HepG2 (cell line): ENCODE data around the gene SCUBE1.

ENCODE experiments used
- CBFB ChIP-seq: sonication (generic); formaldehyde crosslinking; IDR thresholded peaks from 2 replicates; pipeline ENCODE4 v1.4.0; 2020; ENCODE audit warnings: missing genetic modification reagents
- CHD2 ChIP-seq: IDR thresholded peaks from 2 replicates; pipeline ENCODE4 v1.6.1; 2011; ENCODE audit warnings: low read depth, low read length, improper control_type of control experiment
- ETV6 ChIP-seq: sonication (generic); formaldehyde crosslinking; conservative IDR thresholded peaks from 2 replicates; pipeline ENCODE4 v1.4.0; 2020; ENCODE audit warnings: missing genetic modification reagents
- HDAC2 ChIP-seq: sonication (generic); formaldehyde crosslinking; IDR thresholded peaks from 2 replicates; pipeline ENCODE4 v1.4.0; 2020; ENCODE audit warnings: missing genetic modification reagents
- MTF2 ChIP-seq: sonication (generic); formaldehyde crosslinking; IDR thresholded peaks from 2 replicates; pipeline ENCODE4 v1.5.0; 2020; ENCODE audit warnings: missing genetic modification reagents, borderline replicate concordance
- POLR2A ChIP-seq, 2 experiments: IDR thresholded peaks; 2 replicates each; pipeline ENCODE4 v1.6.1; 2011; ENCODE audit warnings: low read depth in 2 of 2, low read length in 2 of 2, mild to moderate bottlenecking in 1 of 2, moderate library complexity in 1 of 2; ENCODE audit not compliant: insufficient read depth in 1 of 2
- POLR2AphosphoS5 ChIP-seq: IDR thresholded peaks from 2 replicates; pipeline ENCODE4 v1.6.1; 2012; ENCODE audit warnings: low read depth, low read length
- RFX5 ChIP-seq: IDR thresholded peaks from 2 replicates; pipeline ENCODE4 v1.6.1; 2011; ENCODE audit warnings: low read depth, low read length, improper control_type of control experiment
- SATB2 ChIP-seq: sonication (generic); formaldehyde crosslinking; IDR thresholded peaks from 2 replicates; pipeline ENCODE4 v1.5.0; 2020; ENCODE audit warnings: missing genetic modification reagents
- ZNF12 ChIP-seq: sonication (generic); formaldehyde crosslinking; IDR thresholded peaks from 2 replicates; pipeline ENCODE4 v1.5.0; 2020; ENCODE audit warnings: missing genetic modification reagents
- ZNF629 ChIP-seq: sonication (generic); formaldehyde crosslinking; conservative IDR thresholded peaks from 2 replicates; pipeline ENCODE4 v1.5.0; 2020; ENCODE audit warnings: missing genetic modification reagents
- ZNF776 ChIP-seq: sonication (generic); formaldehyde crosslinking; IDR thresholded peaks from 2 replicates; pipeline ENCODE4 v1.4.0; 2020; ENCODE audit warnings: mild to moderate bottlenecking, missing genetic modification reagents
- TF ChIP-seq, protein P1 (sequence below): sonication (generic); formaldehyde crosslinking; IDR thresholded peaks from 2 replicates; pipeline ENCODE4 v1.5.0; 2020; ENCODE audit warnings: mild to moderate bottlenecking, missing genetic modification reagents, moderate library complexity
- TF ChIP-seq, protein P2 (sequence below), 2 experiments: sonication (generic) in 1 of 2; formaldehyde crosslinking in 1 of 2; IDR thresholded peaks; 2 replicates each; pipeline versions ENCODE4 v1.4.0 to v1.6.1; 2018 to 2020; ENCODE audit warnings: missing genetic modification reagents in 2 of 2, borderline replicate concordance in 1 of 2, low read depth in 1 of 2, mild to moderate bottlenecking in 1 of 2, missing biosample characterization in 1 of 2

DNA sequence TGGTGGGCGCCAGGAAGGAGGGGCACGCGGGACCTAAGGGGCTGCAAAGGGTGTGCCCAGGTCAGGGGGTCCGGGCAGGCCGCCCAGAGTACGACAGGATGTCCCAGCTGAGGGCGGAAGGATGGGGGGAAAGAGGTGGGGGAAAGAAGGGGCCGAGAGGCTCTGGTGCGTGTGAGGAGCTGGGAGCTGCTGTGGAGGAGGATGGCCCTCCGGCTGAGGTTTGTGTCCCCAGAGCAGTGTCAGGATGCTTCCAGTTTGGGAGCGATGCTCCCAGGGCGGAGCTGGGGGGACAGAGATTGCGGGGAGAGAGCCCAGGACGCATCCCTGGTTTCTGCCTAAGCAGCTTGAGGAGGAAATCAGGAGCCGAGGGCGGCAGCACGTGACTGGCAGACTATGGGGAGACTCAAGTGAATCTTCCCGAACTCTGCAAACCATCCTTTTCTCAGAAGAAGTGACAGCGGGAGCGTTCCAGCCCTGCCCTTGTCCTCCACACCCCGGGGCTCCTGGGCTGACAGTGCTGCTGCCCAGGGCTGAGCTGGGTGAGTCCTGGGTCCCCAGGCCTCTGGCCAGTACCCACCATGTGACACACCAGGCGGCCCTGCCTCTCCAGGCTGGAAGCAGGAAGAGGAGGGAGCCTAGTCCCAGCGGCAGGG, 136.5 kb downstream of the SCUBE1 start:
- TF ChIP-seq, protein P1, sequence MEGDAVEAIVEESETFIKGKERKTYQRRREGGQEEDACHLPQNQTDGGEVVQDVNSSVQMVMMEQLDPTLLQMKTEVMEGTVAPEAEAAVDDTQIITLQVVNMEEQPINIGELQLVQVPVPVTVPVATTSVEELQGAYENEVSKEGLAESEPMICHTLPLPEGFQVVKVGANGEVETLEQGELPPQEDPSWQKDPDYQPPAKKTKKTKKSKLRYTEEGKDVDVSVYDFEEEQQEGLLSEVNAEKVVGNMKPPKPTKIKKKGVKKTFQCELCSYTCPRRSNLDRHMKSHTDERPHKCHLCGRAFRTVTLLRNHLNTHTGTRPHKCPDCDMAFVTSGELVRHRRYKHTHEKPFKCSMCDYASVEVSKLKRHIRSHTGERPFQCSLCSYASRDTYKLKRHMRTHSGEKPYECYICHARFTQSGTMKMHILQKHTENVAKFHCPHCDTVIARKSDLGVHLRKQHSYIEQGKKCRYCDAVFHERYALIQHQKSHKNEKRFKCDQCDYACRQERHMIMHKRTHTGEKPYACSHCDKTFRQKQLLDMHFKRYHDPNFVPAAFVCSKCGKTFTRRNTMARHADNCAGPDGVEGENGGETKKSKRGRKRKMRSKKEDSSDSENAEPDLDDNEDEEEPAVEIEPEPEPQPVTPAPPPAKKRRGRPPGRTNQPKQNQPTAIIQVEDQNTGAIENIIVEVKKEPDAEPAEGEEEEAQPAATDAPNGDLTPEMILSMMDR (CRISPR knock-in tag) = no peak
- TF ChIP-seq POLR2A (IDR thresholded peaks at IDR 0.05; ENCODE audit: insufficient read depth in 1 of 2, low read depth in 2 of 2, low read length in 2 of 2) (no peak), CHD2 (no peak), ETV6 (CRISPR knock-in tag) (no peak), ZNF12 (CRISPR knock-in tag) (no peak), ZNF776 (CRISPR knock-in tag) (no peak), SATB2 (no peak), MTF2 (CRISPR knock-in tag) (no peak), CBFB (CRISPR knock-in tag) (no peak), RFX5 (no peak), ZNF629 (no peak), HDAC2 (CRISPR knock-in tag) (no peak), POLR2AphosphoS5 (no peak)
- TF ChIP-seq, protein P2, sequence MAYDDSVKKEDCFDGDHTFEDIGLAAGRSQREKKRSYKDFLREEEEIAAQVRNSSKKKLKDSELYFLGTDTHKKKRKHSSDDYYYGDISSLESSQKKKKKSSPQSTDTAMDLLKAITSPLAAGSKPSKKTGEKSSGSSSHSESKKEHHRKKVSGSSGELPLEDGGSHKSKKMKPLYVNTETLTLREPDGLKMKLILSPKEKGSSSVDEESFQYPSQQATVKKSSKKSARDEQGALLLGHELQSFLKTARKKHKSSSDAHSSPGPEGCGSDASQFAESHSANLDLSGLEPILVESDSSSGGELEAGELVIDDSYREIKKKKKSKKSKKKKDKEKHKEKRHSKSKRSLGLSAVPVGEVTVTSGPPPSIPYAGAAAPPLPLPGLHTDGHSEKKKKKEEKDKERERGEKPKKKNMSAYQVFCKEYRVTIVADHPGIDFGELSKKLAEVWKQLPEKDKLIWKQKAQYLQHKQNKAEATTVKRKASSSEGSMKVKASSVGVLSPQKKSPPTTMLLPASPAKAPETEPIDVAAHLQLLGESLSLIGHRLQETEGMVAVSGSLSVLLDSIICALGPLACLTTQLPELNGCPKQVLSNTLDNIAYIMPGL (CRISPR knock-in tag; IDR thresholded peaks at IDR 0.05; ENCODE audit: borderline replicate concordance in 1 of 2, low read depth in 1 of 2) = no peak
